GM21786 (cell line): ENCODE measurements around the gene RHBDL1.

Experiments
- ATAC-seq: cut with Tn5 transposase; IDR thresholded peaks from one replicate; pipeline ENCODE4 v1.9.1; 2021; ENCODE audit not compliant: unreplicated experiment

Gene RHBDL1

GRCh38 chr16:652454-653305 is 22.8 kb upstream of the RHBDL1 start:
- no peak for ATAC-seq

GRCh38 chr16:654034-654433 is 21.4 kb upstream of the RHBDL1 start:
- ATAC-seq: no peak

DNA sequence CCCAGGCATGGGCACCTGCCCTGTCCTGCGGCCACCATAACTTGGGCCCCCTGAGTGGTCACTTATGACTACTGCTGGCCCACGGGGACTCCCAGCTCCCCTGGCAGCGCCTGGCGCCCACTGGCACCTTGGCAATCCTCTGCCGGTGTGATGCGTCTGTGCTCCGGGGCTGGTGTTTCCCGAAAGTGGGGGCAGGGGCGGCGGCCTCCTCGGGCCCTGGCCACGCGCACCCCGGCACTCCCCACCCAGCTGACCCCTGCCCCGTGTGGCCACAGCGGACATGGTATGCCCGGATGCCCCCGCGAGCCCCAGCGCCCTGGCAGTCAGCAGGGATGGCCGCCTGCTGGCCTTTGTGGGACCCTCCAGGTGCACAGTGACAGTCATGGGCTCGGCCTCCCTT is 18.0 kb upstream of the RHBDL1 start:
- no peak for ATAC-seq

GRCh38 chr16:658679-659571 is 16.5 kb upstream of the RHBDL1 start:
- ATAC-seq: no peak

DNA sequence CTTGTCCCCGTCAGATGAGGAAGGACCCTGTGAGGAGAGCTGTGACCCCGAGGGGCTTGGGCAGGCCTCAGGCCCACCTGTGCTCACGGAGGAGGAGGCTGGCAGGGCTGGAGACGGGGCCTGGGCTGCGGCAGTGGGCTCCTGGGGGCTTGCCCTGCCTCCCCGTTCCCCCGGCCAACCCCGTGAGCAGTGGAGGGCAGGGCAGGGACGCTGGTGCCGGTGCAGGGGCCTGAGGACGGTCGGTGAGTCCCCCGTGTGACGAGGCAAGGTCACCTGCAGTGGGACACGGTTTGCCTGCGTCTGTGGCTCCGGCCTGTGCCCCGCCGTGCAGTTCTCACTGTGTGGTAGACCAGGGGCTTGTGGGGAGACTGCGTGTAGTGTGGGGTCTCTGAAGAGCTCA is 15.9 kb upstream of the RHBDL1 start:
- ATAC-seq: no peak

- ATAC-seq: no peak
Observed at GRCh38 chr16:660132-660458, 15.4 kb upstream of the RHBDL1 start.

DNA sequence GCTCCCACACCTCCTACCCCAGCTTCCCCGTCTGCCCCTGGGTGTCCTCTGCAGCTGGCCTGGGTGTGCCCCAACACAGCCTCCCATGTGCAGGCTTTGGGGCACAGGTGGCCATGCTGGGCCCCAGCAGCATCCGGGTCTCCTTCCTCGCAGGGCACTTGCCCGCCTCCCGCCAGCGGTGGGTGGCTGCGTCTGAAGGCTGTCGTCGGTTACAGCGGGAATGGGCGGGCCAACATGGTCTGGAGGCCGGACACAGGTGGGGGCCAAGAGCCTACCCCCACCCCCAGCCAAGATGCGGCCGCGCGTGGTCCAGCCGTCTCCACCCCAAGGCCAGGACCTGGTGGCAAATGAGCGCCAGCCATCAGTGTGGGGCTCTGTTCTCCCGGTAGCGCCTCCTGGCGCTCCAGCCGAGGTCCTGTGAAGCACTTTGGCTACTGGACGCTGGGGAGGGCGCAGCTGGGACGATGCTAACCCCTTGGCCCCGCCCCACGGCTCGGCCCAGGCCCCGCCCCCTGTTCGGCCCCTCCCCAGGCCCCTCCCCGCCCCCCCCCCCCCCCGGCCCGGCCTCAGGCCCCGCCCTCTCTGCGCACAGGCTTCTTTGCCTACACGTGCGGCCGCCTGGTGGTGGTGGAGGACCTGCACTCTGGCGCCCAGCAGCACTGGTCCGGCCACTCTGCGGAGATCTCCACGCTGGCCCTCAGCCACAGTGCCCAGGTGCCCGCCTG is 14.8 kb upstream of the RHBDL1 start:
- ATAC-seq: peak; percentile 60

DNA sequence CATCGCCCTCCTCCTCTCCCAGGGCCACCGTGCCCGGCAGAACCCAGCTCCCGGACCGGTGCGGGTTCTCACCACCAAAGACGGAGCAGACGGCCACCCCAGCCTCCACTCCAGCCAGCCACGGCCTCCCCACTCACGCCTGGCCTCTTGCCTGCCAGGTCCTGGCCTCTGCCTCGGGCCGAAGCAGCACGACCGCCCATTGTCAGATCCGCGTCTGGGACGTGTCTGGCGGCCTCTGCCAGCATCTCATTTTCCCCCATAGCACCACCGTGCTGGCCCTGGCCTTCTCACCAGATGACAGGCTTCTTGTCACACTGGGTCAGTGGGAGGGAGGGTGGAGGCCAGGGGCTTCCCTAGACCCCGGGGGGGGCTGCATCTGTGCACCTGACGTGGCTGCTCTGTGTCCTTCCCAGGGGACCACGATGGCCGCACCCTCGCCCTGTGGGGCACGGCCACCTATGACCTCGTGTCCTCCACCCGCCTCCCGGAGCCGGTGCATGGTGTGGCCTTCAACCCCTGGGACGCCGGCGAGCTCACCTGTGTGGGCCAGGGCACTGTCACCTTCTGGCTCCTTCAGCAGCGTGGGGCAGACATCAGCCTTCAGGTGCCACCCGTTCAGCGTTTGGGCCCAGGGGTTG is 14.2 kb upstream of the RHBDL1 start:
- no peak for ATAC-seq

GRCh38 chr16:662095-662494 is 13.4 kb upstream of the RHBDL1 start:
- no peak for ATAC-seq

DNA sequence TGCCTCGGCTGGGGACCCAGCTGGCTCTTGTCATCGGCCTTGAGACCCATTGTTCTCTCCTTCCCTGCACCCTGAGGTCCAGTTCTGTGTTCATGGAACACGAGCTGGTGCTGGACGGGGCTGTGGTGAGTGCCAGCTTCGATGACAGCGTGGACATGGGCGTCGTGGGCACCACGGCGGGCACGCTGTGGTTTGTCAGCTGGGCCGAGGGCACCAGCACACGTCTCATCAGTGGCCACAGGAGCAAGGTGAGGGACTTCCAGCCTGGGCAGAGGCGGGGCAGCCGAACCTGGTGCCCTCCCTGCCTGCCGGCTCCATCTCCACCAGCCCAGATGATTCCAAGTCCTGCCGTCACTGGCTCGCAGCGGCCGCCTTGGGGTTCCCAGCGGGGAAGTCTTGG is 12.9 kb upstream of the RHBDL1 start:
- ATAC-seq: no peak

DNA sequence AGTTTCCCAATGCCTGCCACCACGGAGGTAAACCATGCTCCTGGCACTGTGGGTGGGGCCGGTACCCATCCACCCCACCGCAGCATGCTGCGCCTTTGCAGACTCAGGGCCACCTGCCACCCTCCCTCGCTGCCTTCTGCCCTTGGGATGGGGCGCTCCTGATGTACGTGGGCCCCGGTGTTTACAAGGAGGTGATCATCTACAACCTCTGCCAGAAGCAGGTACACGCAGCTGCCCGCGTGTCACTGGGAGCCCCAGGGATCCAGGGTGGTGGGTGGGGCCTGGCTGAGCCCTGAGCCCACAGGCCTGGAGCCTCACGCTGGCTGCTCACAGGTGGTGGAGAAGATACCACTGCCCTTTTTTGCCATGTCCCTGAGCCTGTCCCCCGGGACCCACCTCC is 8.9 kb upstream of the RHBDL1 start:
- ATAC-seq: no peak

GRCh38 chr16:667113-667779 is 8.2 kb upstream of the RHBDL1 start:
- no peak for ATAC-seq

GRCh38 chr16:667780-668518 is 7.5 kb upstream of the RHBDL1 start, which contains the start of gene RHOT2:
Gene RHOT2 (plus strand): TSS chr16:668132. CDS start chr16:668200, 68 bp downstream.
- peak; percentile 83 for ATAC-seq

DNA sequence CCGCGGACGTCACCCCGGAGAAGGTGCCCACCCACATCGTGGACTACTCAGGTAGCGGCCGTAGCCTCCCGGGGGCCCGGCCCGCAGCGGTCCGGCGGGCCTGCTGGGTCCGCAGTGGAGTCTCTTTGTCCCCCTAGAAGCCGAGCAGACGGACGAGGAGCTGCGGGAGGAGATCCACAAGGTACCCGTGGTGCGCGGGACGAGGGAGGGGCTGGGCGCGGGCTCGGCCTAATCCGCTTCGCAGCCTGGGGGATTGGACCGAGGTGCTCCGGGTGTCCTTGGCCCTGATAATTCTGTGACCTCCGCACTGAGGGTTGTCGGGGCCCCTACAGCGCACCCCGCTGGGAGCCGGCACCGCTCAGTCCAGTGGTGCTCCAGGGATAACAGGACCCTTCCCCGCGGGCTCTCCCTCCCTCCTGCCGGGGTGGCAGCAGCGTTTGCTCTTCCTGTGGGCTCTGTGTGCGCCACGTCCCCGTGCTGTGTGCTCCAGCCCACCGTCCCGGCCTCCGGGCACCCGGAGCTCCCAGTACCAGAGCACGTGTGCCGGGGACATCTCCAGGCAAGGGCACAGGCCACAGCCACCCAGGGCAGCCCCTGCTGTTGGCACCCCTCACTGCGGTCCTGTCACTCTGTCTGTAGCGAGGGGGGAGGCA is 6.8 kb upstream of the RHBDL1 start:
- ATAC-seq: no peak

DNA sequence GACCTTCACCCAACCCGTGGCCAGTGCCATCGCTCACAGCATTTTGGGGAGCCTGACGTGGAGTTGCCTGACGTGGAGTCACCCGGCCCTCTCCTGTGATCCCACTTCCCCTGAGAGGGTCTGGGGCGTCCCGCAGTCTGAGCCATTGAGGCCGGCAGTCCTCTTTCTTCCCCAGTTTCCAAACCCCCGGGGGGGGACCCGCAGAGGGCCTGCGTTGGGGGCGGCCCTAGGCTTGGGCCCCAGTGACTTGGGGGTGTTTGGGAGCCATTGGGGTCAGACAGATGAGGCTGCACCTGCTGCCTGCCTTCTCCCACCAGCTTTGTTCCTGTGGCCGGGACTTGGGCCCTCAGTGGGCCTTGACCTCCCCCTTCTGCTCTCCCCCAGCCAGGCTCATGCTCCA is 5.8 kb upstream of the RHBDL1 start:
- ATAC-seq: no peak

DNA sequence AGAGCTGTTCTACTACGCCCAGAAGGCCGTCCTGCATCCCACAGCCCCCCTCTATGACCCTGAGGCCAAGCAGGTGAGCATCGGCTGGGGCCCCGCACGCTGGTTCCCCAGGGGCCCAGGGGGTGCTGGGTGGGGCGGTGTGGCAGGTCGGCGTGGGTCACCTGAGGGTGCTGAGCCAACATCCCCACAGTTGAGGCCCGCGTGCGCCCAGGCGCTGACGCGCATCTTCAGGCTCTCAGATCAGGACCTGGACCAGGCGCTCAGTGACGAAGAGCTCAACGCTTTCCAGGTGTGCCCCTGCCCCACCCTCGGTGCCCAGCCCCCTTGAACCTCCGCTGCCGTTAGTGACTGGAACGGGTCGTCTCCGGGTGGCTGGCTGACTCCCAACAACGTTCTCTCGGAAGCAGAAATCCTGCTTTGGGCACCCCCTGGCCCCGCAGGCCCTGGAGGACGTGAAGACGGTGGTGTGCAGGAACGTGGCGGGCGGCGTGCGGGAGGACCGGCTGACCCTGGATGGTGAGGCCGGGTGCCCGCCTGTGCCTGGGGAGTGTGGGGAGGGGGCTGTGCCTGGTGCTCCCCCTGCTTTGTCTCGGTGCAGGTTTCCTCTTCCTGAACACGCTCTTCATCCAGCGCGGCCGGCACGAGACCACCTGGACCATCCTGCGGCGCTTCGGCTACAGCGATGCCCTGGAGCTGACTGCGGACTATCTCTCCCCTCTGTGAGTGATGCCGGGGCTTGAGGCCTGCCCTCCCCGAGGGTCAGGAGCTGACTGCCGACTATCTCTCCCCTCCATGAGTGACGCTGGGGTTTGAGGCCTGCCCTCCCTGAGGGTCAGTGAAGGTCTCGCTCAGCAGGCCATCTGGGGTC is 4.8 kb upstream of the RHBDL1 start:
- ATAC-seq: no peak

DNA sequence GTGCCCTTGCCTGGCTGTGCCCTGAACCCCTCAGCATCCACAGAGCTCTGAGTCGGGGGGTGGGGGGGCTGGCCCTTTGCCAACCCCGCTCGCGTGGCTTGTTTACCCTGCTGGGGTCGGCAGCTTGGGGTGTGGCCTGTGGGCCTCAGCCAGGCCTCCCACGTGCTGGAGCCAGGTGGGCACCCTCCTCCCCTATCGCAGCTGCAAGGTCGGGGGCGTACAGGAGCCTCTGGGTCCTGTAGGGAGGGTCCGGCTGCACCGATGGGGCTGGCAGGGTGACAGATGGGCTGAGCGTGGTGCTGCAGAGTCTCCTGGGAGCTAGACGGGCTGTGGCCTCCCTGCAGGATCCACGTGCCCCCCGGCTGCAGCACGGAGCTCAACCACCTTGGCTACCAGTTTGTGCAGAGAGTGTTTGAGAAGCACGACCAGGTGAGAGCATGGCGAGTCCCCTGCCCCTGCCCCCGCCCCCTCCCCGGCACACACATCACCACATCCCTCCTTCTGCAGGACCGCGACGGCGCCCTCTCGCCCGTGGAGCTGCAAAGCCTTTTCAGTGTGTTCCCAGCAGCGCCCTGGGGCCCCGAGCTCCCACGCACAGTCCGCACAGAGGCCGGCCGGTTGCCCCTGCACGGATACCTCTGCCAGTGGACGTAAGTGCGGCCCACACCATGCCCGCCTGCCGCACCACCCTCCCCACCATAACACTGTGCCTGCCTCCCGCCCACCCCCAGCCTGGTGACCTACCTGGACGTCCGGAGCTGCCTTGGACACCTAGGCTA is 3.9 kb upstream of the RHBDL1 start:
- ATAC-seq: no peak

DNA sequence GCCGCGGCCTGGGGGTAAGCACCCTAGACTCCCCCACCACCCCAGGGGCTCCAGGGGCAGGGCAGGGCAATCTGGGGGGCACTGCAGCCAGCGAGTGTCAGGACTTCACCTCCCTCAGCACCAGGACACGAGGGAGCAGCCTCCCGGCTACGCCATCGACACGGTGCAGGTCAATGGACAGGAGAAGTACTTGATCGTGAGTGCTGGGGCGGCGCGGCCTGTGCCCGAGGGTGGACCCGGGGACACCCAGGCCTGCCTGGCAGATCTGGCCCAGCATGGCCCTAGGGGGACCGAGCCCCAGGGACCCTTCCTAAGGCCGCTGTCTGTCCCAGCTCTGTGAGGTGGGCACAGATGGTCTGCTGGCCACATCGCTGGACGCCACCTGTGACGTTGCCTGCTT is 3.1 kb upstream of the RHBDL1 start:
- no peak for ATAC-seq
